Liver (tissue), 3 donors: ENCODE results near the gene MMP19.

Experiments
- FOXA1 ChIP-seq: IDR thresholded peaks from 2 replicates; pipeline ENCODE4 v1.6.1; 2016; ENCODE audit warnings: antibody characterized with exemption
- GABPA ChIP-seq, 2 donors: IDR thresholded peaks in 1 of 2; conservative IDR thresholded peaks in 1 of 2; 2 replicates each; pipeline ENCODE4 v1.6.1; 2016; ENCODE audit warnings: antibody characterized with exemption in 2 of 2, mild to moderate bottlenecking in 1 of 2, moderate library complexity in 1 of 2
- JUND ChIP-seq, 2 donors: IDR thresholded peaks; 2 replicates each; pipeline ENCODE4 v1.6.1; 2016; ENCODE audit warnings: antibody characterized with exemption in 2 of 2
- MAX ChIP-seq: IDR thresholded peaks from 2 replicates; pipeline ENCODE4 v1.6.1; 2016; ENCODE audit warnings: antibody characterized with exemption
- RAD21 ChIP-seq, 2 donors: IDR thresholded peaks; 2 replicates each; pipeline ENCODE4 v1.6.1; 2016; ENCODE audit warnings: antibody characterized with exemption in 2 of 2, mild to moderate bottlenecking in 2 of 2
- TAF1 ChIP-seq: conservative IDR thresholded peaks from 2 replicates; pipeline ENCODE4 v1.6.1; 2016; ENCODE audit warnings: antibody characterized with exemption, mild to moderate bottlenecking
- TF ChIP-seq, protein P1 (sequence below): fragments of 150-350 bp; IDR thresholded peaks from 2 replicates; pipeline ENCODE4 v1.5.1; 2017; ENCODE audit warnings: improper control_type of control experiment, low read depth, low read length; ENCODE audit not compliant: missing input control
- donor health status: healthy.
- donor health status: healthy.

- TF ChIP-seq FOXA1 (no peak), RAD21 (IDR thresholded peaks at IDR 0.05) (no peak), MAX (no peak), JUND (IDR thresholded peaks at IDR 0.05) (no peak), GABPA (IDR thresholded peaks at IDR 0.05 in 1 of 2, conservative IDR thresholded peaks at IDR 0.05 in 1 of 2) (no peak), TAF1 (no peak)
- TF ChIP-seq, protein P1, sequence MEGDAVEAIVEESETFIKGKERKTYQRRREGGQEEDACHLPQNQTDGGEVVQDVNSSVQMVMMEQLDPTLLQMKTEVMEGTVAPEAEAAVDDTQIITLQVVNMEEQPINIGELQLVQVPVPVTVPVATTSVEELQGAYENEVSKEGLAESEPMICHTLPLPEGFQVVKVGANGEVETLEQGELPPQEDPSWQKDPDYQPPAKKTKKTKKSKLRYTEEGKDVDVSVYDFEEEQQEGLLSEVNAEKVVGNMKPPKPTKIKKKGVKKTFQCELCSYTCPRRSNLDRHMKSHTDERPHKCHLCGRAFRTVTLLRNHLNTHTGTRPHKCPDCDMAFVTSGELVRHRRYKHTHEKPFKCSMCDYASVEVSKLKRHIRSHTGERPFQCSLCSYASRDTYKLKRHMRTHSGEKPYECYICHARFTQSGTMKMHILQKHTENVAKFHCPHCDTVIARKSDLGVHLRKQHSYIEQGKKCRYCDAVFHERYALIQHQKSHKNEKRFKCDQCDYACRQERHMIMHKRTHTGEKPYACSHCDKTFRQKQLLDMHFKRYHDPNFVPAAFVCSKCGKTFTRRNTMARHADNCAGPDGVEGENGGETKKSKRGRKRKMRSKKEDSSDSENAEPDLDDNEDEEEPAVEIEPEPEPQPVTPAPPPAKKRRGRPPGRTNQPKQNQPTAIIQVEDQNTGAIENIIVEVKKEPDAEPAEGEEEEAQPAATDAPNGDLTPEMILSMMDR, result no peak
These were observed 4.3 kb upstream of the MMP19 start for GRCh38 chr12:55847033-55847432.
